ENCODE data around the gene HNRNPUL2. TPM values are rescaled to one million over a fixed set of nuclear protein-coding genes. Genes with fewer than 3 reads are reported as not detected.
A peak's percentile ranks its signal among the peaks of the same experiment; 100 is the strongest.

The HNRNPUL2 gene
- total and polyA plus RNA-seq, 2 donors (not counting 1 experiment from before 2014, with no cell fraction given), result 14.6 to 70.4 TPM

DNA sequence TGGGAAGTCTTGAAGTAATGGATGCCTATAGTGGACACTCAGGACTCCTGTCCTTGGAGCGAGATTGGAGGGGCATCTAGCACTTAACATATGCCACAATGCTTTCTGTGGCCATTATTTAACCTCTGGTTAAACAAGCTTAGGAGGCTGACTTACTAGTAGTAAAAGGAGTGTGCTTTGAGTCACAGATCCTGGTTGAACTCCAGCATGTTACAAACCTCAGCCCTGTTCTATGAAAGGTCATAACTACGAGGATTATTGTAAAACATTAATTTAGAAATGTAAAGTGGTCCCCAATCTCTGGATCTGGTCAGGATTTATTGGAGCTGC, 54.1 kb downstream of the HNRNPUL2 start:
- no peaks in the 10 kb centered on the region for H3K27me3 ChIP-seq (replicated peaks in 1 of 4; ENCODE audit: control extremely low read depth in 1 of 4, control insufficient read depth in 3 of 4, insufficient read depth in 4 of 4, low read length in 3 of 4)
- no peak for DNase-seq
- ChIA-PET POLR2A (interaction anchor here (2.2 kb wide), 1 partner anchor 54 kb away, joined by 8 read pairs; the partner anchor contains the start of gene HNRNPUL2), CTCF (interaction anchor here (1.5 to 2.4 kb wide), 2 partner anchors 21 to 27 kb away, joined by 3 to 10 read pairs; partner anchors contain the start of gene GANAB)
- Mint-ChIP-seq H3K4me3 (peak overlapping the region; percentile 100), H3K4me1 (peaks cover 52% of the 10 kb centered on the region), H3K9me3 (ENCODE audit: insufficient read depth) (no peaks in the 10 kb centered on the region), H3K27me3 (no peaks in the 10 kb centered on the region), H3K27ac (peak overlapping the region; percentile 37)
- no peaks in the 10 kb centered on the region for H3K9me3 ChIP-seq (ENCODE audit: control extremely low read depth in 1 of 3, control insufficient read depth in 2 of 3, insufficient read depth in 1 of 3, low read length in 2 of 3)
- ATAC-seq (ENCODE audit: low read depth), result no peak
- peaks cover 1 to 27% of the 10 kb centered on the region in 2 experiments for H3K36me3 ChIP-seq (replicated peaks in 1 of 2; ENCODE audit: control extremely low read depth in 1 of 2, control insufficient read depth in 1 of 2, extremely low read depth in 1 of 2, insufficient read depth in 2 of 2, low read length in 1 of 2)
- peaks cover 5% of the 10 kb centered on the region for H4K20me1 ChIP-seq (ENCODE audit: control insufficient read depth, insufficient read depth, low read length, poor library complexity, severe bottlenecking)
- H3K4me3 ChIP-seq (ENCODE audit: control extremely low read depth in 1 of 5, extremely low read depth in 1 of 5, insufficient read depth in 1 of 5, low read depth in 2 of 5, low read length in 4 of 5), result no peak overlapping the region
- no peak overlapping the region for H2AFZ ChIP-seq (ENCODE audit: insufficient read depth, low read depth, low read length, poor library complexity, severe bottlenecking)
- H3K79me2 ChIP-seq (ENCODE audit: control insufficient read depth, insufficient read depth, low read length), result peaks cover 62% of the 10 kb centered on the region
- H3K4me1 ChIP-seq (ENCODE audit: control insufficient read depth in 2 of 2, insufficient read depth in 2 of 2, low read length in 2 of 2), result peaks cover 21 to 32% of the 10 kb centered on the region in 2 donors
- H3K27ac ChIP-seq (ENCODE audit: low read length in 2 of 2), result peak overlapping the region; percentile 33 to 71
- TF ChIP-seq EZH2 (IDR thresholded peaks at IDR 0.05; ENCODE audit: borderline replicate concordance, insufficient read depth, low read depth, low read length, poor library complexity, severe bottlenecking), result no peak
- TF ChIP-seq, protein P1, sequence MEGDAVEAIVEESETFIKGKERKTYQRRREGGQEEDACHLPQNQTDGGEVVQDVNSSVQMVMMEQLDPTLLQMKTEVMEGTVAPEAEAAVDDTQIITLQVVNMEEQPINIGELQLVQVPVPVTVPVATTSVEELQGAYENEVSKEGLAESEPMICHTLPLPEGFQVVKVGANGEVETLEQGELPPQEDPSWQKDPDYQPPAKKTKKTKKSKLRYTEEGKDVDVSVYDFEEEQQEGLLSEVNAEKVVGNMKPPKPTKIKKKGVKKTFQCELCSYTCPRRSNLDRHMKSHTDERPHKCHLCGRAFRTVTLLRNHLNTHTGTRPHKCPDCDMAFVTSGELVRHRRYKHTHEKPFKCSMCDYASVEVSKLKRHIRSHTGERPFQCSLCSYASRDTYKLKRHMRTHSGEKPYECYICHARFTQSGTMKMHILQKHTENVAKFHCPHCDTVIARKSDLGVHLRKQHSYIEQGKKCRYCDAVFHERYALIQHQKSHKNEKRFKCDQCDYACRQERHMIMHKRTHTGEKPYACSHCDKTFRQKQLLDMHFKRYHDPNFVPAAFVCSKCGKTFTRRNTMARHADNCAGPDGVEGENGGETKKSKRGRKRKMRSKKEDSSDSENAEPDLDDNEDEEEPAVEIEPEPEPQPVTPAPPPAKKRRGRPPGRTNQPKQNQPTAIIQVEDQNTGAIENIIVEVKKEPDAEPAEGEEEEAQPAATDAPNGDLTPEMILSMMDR (IDR thresholded peaks at IDR 0.05), result no peak
- peak overlapping the region; percentile 94 for H3K4me2 ChIP-seq (replicated peaks; ENCODE audit: low read depth, low read length, poor library complexity, severe bottlenecking)
- WGBS (ENCODE audit: insufficient coverage), result no CpG with 5 or more reads among the region's 2 CpGs
- intact Hi-C loops (cut with micrococcal nuclease), result no loop called here
- H3K9ac ChIP-seq (ENCODE audit: low read length), result no peak overlapping the region

DNA sequence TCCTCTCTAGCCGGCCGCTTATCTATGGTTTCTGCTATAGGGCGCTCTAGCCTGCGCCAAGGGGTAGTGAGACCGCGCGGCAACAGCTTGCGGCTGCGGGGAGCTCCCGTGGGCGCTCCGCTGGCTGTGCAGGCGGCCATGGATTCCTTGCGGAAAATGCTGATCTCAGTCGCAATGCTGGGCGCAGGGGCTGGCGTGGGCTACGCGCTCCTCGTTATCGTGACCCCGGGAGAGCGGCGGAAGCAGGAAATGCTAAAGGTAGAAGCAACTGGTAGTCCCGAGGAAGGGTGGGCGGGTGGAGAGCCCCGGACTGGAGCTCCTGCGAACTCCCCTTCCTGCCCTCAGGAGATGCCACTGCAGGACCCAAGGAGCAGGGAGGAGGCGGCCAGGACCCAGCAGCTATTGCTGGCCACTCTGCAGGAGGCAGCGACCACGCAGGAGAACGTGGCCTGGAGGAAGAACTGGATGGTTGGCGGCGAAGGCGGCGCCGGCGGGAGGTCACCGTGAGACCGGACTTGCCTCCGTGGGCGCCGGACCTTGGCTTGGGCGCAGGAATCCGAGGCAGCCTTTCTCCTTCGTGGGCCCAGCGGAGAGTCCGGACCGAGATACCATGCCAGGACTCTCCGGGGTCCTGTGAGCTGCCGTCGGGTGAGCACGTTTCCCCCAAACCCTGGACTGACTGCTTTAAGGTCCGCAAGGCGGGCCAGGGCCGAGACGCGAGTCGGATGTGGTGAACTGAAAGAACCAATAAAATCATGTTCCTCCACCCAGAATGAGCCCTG, 55.5 kb downstream of the HNRNPUL2 start, which contains the start of the genes LBHD1 and UQCC3:
Gene LBHD1, minus strand, starts transcription at position 660 of the 782 bp plus-strand sequence. CDS start 2,236 bp downstream, outside the sequence.
Gene UQCC3, plus strand, starts transcription at position 66 of the 782 bp plus-strand sequence. Its CDS starts 73 bp downstream, at position 139.
- Histone ChIP-seq H3K27me3 (replicated peaks in 1 of 4; ENCODE audit: control extremely low read depth in 1 of 4, control insufficient read depth in 3 of 4, insufficient read depth in 4 of 4, low read length in 3 of 4) (no peaks in the 10 kb centered on the region), H3K9ac (ENCODE audit: low read length) (peak within 1 kb of the TSS; percentile 97), H3K36me3 (replicated peaks in 1 of 2; ENCODE audit: control extremely low read depth in 1 of 2, control insufficient read depth in 1 of 2, extremely low read depth in 1 of 2, insufficient read depth in 2 of 2, low read length in 1 of 2) (peaks cover 3 to 24% of the 10 kb centered on the region in 2 experiments), H3K79me2 (ENCODE audit: control insufficient read depth, insufficient read depth, low read length) (peaks cover 63% of the 10 kb centered on the region), H3K4me1 (ENCODE audit: control insufficient read depth in 2 of 2, insufficient read depth in 2 of 2, low read length in 2 of 2) (peaks cover 21 to 36% of the 10 kb centered on the region in 2 donors), H4K20me1 (ENCODE audit: control insufficient read depth, insufficient read depth, low read length, poor library complexity, severe bottlenecking) (peaks cover 5% of the 10 kb centered on the region), H3K27ac (ENCODE audit: low read length in 2 of 2) (peak within 1 kb of the TSS; percentile 56 to 71), H3K4me2 (replicated peaks; ENCODE audit: low read depth, low read length, poor library complexity, severe bottlenecking) (peak within 1 kb of the TSS; percentile 94), H3K4me3 (ENCODE audit: control extremely low read depth in 1 of 5, extremely low read depth in 1 of 5, insufficient read depth in 1 of 5, low read depth in 2 of 5, low read length in 4 of 5) (peak within 1 kb of the TSS; percentile 85 to 97 (median 87)), H2AFZ (ENCODE audit: insufficient read depth, low read depth, low read length, poor library complexity, severe bottlenecking) (peak within 1 kb of the TSS; percentile 92), H3K9me3 (ENCODE audit: control extremely low read depth in 1 of 3, control insufficient read depth in 2 of 3, insufficient read depth in 1 of 3, low read length in 2 of 3) (no peaks in the 10 kb centered on the region)
- Mint-ChIP-seq H3K4me3 (peak within 1 kb of the TSS; percentile 100), H3K27me3 (no peaks in the 10 kb centered on the region), H3K9me3 (ENCODE audit: insufficient read depth) (no peaks in the 10 kb centered on the region), H3K4me1 (peaks cover 48% of the 10 kb centered on the region), H3K27ac (peak within 1 kb of the TSS; percentile 97)
- DNase-seq (peak; percentile 86), ATAC-seq (ENCODE audit: low read depth) (peak; percentile 77)
- intact Hi-C loops (cut with micrococcal nuclease), result loop anchor here (1.0 to 2.0 kb wide), 6 partner anchors 7 to 209 kb away; partner anchors contain the start of genes GANAB, HNRNPUL2, INTS5 and SLC3A2
- ChIA-PET POLR2A (interaction anchor here (0.6 to 2.8 kb wide), 22 partner anchors 8 to 220 kb away, joined by 3 to 21 read pairs (median 5); partner anchors contain the start of genes B3GAT3, EEF1G, GANAB and HNRNPUL2), CTCF (interaction anchor here (0.6 to 2.5 kb wide), 12 partner anchors 9 to 186 kb away, joined by 3 to 13 read pairs (median 4); partner anchors contain the start of genes B3GAT3, EEF1G, INTS5 and TUT1)
- under 1% methylated on average over 59 of the region's 59 CpGs for WGBS (ENCODE audit: insufficient coverage)
- TF ChIP-seq, protein P1 (IDR thresholded peaks at IDR 0.05), result no peak
- TF ChIP-seq EZH2 (IDR thresholded peaks at IDR 0.05; ENCODE audit: borderline replicate concordance, insufficient read depth, low read depth, low read length, poor library complexity, severe bottlenecking), result no peak

Data from B cell (primary cell).